Osteoblast (primary cell): ENCODE data around the gene SLC39A11. TPM values are rescaled to one million over a fixed set of nuclear protein-coding genes. Genes with fewer than 3 reads are reported as not detected.

Source experiments
- DNase-seq: peaks from one replicate; pipeline ENCODE4 v3.0.0; 2011; ENCODE audit warnings: low spot score, mixed read lengths; ENCODE audit not compliant: insufficient read length; ENCODE audit errors: missing footprints
- H2AFZ ChIP-seq: 2 replicates; pipeline ENCODE4 v1.6.0; 2011; ENCODE audit warnings: mild to moderate bottlenecking, low read length
- H3K27ac ChIP-seq: 2 replicates; pipeline ENCODE4 v1.5.1; 2011; ENCODE audit warnings: mild to moderate bottlenecking, low read depth, low read length, moderate library complexity
- H3K27me3 ChIP-seq: 2 replicates; pipeline ENCODE4 v1.6.0; 2012; ENCODE audit warnings: mild to moderate bottlenecking, control low read depth, inconsistent platforms, low read length, moderate library complexity; ENCODE audit not compliant: insufficient read depth
- H3K36me3 ChIP-seq: 2 replicates; pipeline ENCODE4 v1.5.1; 2011; ENCODE audit warnings: mild to moderate bottlenecking, low read length, control low read depth, moderate library complexity; ENCODE audit not compliant: insufficient read depth
- H3K4me1 ChIP-seq: 2 replicates; pipeline ENCODE4 v1.5.1; 2011; ENCODE audit warnings: mild to moderate bottlenecking, low read length, control low read depth, moderate library complexity; ENCODE audit not compliant: insufficient read depth
- H3K4me2 ChIP-seq: 2 replicates; pipeline ENCODE4 v1.6.0; 2011; ENCODE audit warnings: mild to moderate bottlenecking, low read length; ENCODE audit not compliant: insufficient read depth
- H3K4me3 ChIP-seq: fragments of 200-600 bp; sonication (generic); 3 replicates; pipeline ENCODE4 v1.5.1; 2012; ENCODE audit warnings: mild to moderate bottlenecking, low read length, inconsistent platforms; ENCODE audit not compliant: insufficient read depth
- H3K79me2 ChIP-seq: 2 replicates; pipeline ENCODE4 v1.6.0; 2012; ENCODE audit warnings: mild to moderate bottlenecking, low read length, control low read depth, inconsistent platforms; ENCODE audit not compliant: insufficient read depth
- H3K9me3 ChIP-seq: 2 replicates; pipeline ENCODE4 v1.5.1; 2011; ENCODE audit warnings: low read depth, low read length, control low read depth
- H4K20me1 ChIP-seq: 2 replicates; pipeline ENCODE4 v1.6.0; 2012; ENCODE audit warnings: mild to moderate bottlenecking, low read length, control low read depth; ENCODE audit not compliant: insufficient read depth
- CTCF ChIP-seq: IDR thresholded peaks from 2 replicates; pipeline ENCODE4 v1.5.1; 2011; ENCODE audit warnings: mild to moderate bottlenecking, low read depth, low read length, moderate library complexity; ENCODE audit errors: extremely low read depth
- total RNA-seq: library from RNA; depleted of rRNA; stranded (reverse); fragments of >200 nt; gene quantifications from 2 replicates; pipeline ENCODE4 v1.2.3, GENCODE V29; 2012

Gene SLC39A11
- total RNA-seq, 1 donor, result 27.1 TPM

- H3K9me3 ChIP-seq, result no peaks in the 10 kb centered on the region
- H3K4me1 ChIP-seq, result peaks cover 5% of the 10 kb centered on the region
- DNase-seq, result no peak
- no peak overlapping the region for H2AFZ ChIP-seq
- no peaks in the 10 kb centered on the region for H4K20me1 ChIP-seq
- H3K36me3 ChIP-seq, result no peaks in the 10 kb centered on the region
- no peak for TF ChIP-seq CTCF
- H3K27me3 ChIP-seq, result peaks cover 7% of the 10 kb centered on the region
- no peak overlapping the region for H3K4me3 ChIP-seq
- no peaks in the 10 kb centered on the region for H3K79me2 ChIP-seq
- no peak overlapping the region for H3K27ac ChIP-seq
- H3K4me2 ChIP-seq, result no peak overlapping the region
These were observed 430.3 kb downstream of the SLC39A11 start for GRCh38 chr17:72661945-72662826.

- DNase-seq, result no peak
- Histone ChIP-seq H3K79me2 (no peaks in the 10 kb centered on the region), H3K9me3 (no peaks in the 10 kb centered on the region), H3K27ac (no peak overlapping the region), H3K4me1 (peaks cover 5% of the 10 kb centered on the region), H4K20me1 (no peaks in the 10 kb centered on the region), H2AFZ (no peak overlapping the region), H3K27me3 (peaks cover 3% of the 10 kb centered on the region), H3K36me3 (no peaks in the 10 kb centered on the region), H3K4me2 (no peak overlapping the region), H3K4me3 (no peak overlapping the region)
- no peak for TF ChIP-seq CTCF
These were observed 431.2 kb downstream of the SLC39A11 start for GRCh38 chr17:72661116-72661944.

DNA sequence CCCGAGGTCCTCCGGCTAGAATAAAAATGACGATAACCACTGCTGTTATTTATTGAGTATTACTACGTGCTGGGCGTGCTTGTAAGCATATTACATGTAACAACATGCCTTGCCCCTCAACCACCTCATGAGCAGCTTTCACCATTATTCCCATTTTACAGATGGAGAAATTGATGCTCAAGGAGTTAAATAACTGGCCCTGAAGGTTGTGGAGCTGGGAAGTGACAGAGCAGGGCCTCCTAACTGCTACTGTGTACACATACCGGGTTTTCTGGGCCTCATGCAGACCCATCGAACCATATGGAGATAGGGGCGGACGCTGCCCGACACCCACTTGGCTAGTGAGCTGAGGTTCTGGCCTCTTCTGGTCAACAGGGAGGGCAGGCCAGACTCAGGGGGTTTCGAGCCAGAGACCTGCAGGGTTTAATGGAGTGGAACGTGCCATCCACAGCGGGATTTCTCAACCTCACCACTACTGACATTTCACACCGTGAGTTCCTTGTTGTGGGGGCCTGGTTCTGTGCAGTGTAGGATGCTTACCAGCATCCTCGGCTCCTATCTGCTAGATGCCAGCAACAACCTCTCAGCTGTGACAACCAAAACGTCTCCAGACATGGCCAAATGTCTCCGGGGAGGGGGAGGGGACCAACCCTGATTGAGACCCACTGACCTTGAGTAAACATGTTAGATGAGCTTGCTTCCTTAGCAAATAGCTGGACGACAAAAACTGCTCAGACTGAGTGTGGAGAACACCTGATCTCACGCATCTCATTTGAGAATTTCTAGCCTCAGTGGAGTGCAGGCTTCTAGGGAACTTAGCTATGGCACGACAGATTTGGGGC is 432.0 kb downstream of the SLC39A11 start:
- H3K4me1 ChIP-seq, result peaks cover 5% of the 10 kb centered on the region
- TF ChIP-seq CTCF, result no peak
- no peaks in the 10 kb centered on the region for H4K20me1 ChIP-seq
- H2AFZ ChIP-seq, result no peak overlapping the region
- H3K27me3 ChIP-seq, result no peaks in the 10 kb centered on the region
- DNase-seq, result no peak
- H3K27ac ChIP-seq, result no peak overlapping the region
- no peaks in the 10 kb centered on the region for H3K36me3 ChIP-seq
- H3K9me3 ChIP-seq, result no peaks in the 10 kb centered on the region
- no peaks in the 10 kb centered on the region for H3K79me2 ChIP-seq
- H3K4me3 ChIP-seq, result no peak overlapping the region
- no peak overlapping the region for H3K4me2 ChIP-seq
